ENCODE data around the gene PLA2G5. TPM values are rescaled to one million over a fixed set of nuclear protein-coding genes. Genes with fewer than 3 reads are reported as not detected.
"Not testable (repeated sequence)": the region's sequence is repeated elsewhere in the genome, so short reads cannot be mapped to it uniquely, and the experiment has no call there.

Gene PLA2G5
- total RNA-seq, 6 experiments from 2014 or later = not detected

- no peak overlapping the region for H3K4me3 Mint-ChIP-seq
- peaks cover 29% of the 10 kb centered on the region for H3K27me3 Mint-ChIP-seq (ENCODE audit: insufficient read depth)
- no peaks in the 10 kb centered on the region for H3K9me3 Mint-ChIP-seq
- DNase-seq = no peak
- no peak overlapping the region for H3K27ac Mint-ChIP-seq
- H3K4me1 Mint-ChIP-seq (ENCODE audit: low read depth) = 0 out of 2 replicates have a peak, but pooled peaks cover 12% of the 10 kb centered on the region
- H3K36me3 Mint-ChIP-seq (ENCODE audit: low read depth) = no peaks in the 10 kb centered on the region
- TF ChIP-seq CTCF (IDR thresholded peaks at IDR 0.05) = no peak
Observed at GRCh38 chr1:20126041-20126805, 56.2 kb downstream of the PLA2G5 start.

GRCh38 chr1:20126806-20127440 lies 56.9 kb downstream of the PLA2G5 start:
- Mint-ChIP-seq H3K9me3 (no peaks in the 10 kb centered on the region), H3K36me3 (ENCODE audit: low read depth) (no peaks in the 10 kb centered on the region), H3K4me1 (ENCODE audit: low read depth) (0 out of 2 replicates have a peak, but pooled peaks cover 12% of the 10 kb centered on the region), H3K27ac (no peak overlapping the region), H3K27me3 (ENCODE audit: insufficient read depth) (peaks cover 27% of the 10 kb centered on the region), H3K4me3 (no peak overlapping the region)
- no peak for DNase-seq
- no peak for TF ChIP-seq CTCF (IDR thresholded peaks at IDR 0.05)

- not testable (repeated sequence) for H3K4me1 Mint-ChIP-seq (ENCODE audit: low read depth); H3K4me3 Mint-ChIP-seq; DNase-seq; H3K9me3 Mint-ChIP-seq; H3K27ac Mint-ChIP-seq; H3K36me3 Mint-ChIP-seq (ENCODE audit: low read depth)
- H3K27me3 Mint-ChIP-seq (ENCODE audit: insufficient read depth) = peaks cover 22% of the 10 kb centered on the region
Observed at GRCh38 chr1:20130518-20130917, 60.5 kb downstream of the PLA2G5 start.

- H3K4me1 Mint-ChIP-seq (ENCODE audit: low read depth) = no peaks in the 10 kb centered on the region
- H3K36me3 Mint-ChIP-seq (ENCODE audit: low read depth) = no peaks in the 10 kb centered on the region
- TF ChIP-seq CTCF (IDR thresholded peaks at IDR 0.05) = no peak
- no peak for DNase-seq
- peaks cover 32% of the 10 kb centered on the region; the same call in 1 of the 2 replicates for H3K27me3 Mint-ChIP-seq (ENCODE audit: insufficient read depth)
- no peak overlapping the region for H3K4me3 Mint-ChIP-seq
- H3K27ac Mint-ChIP-seq = no peak overlapping the region
- no peaks in the 10 kb centered on the region for H3K9me3 Mint-ChIP-seq
Observed at GRCh38 chr1:20134995-20135394, 65.0 kb downstream of the PLA2G5 start.

GRCh38 chr1:20136249-20136648 lies 66.3 kb downstream of the PLA2G5 start:
- Mint-ChIP-seq H3K36me3 (ENCODE audit: low read depth) (no peaks in the 10 kb centered on the region), H3K27ac (no peak overlapping the region), H3K9me3 (no peaks in the 10 kb centered on the region), H3K4me3 (no peak overlapping the region), H3K4me1 (ENCODE audit: low read depth) (no peaks in the 10 kb centered on the region), H3K27me3 (ENCODE audit: insufficient read depth) (peaks cover 39% of the 10 kb centered on the region; the same call in 1 of the 2 replicates)
- DNase-seq = no peak
- TF ChIP-seq CTCF (IDR thresholded peaks at IDR 0.05) = no peak

GRCh38 chr1:20137055-20137454 lies 67.1 kb downstream of the PLA2G5 start:
- Mint-ChIP-seq H3K36me3 (ENCODE audit: low read depth) (no peaks in the 10 kb centered on the region), H3K4me3 (no peak overlapping the region), H3K27ac (no peak overlapping the region), H3K27me3 (ENCODE audit: insufficient read depth) (peaks cover 46% of the 10 kb centered on the region; the same call in 1 of the 2 replicates), H3K9me3 (no peaks in the 10 kb centered on the region), H3K4me1 (ENCODE audit: low read depth) (no peaks in the 10 kb centered on the region)
- DNase-seq = no peak
- no peak for TF ChIP-seq CTCF (IDR thresholded peaks at IDR 0.05)
